ENCODE results near the gene PANK4.

PANK4 gene

GRCh38 chr1:2476061-2476999, 50.1 kb downstream of the PANK4 start, which contains the start of gene PLCH2:
TSS of gene PLCH2 (plus strand) at chr1:2476289. CDS start at chr1:2476589, 300 bp downstream.
- no peak for TF ChIP-seq CTCF (conservative IDR thresholded peaks at IDR 0.05; ENCODE audit: low read length)
- no peak within 1 kb of the TSS for H3K4me3 ChIP-seq (ENCODE audit: low read length)
- no peak for DNase-seq (ENCODE audit: low read depth)

- H3K4me3 ChIP-seq (ENCODE audit: low read length), result no peak overlapping the region
- TF ChIP-seq CTCF (conservative IDR thresholded peaks at IDR 0.05; ENCODE audit: low read length), result no peak
- no peak for DNase-seq (ENCODE audit: low read depth)
Measured at GRCh38 chr1:2475571-2475970, 50.8 kb downstream of the PANK4 start.

- TF ChIP-seq CTCF (conservative IDR thresholded peaks at IDR 0.05; ENCODE audit: low read length), result no peak
- H3K4me3 ChIP-seq (ENCODE audit: low read length), result no peak overlapping the region
- no peak for DNase-seq (ENCODE audit: low read depth)
Measured at GRCh38 chr1:2474933-2475371, 51.4 kb downstream of the PANK4 start.

- DNase-seq (ENCODE audit: low read depth), result no peak
- TF ChIP-seq CTCF (conservative IDR thresholded peaks at IDR 0.05; ENCODE audit: low read length), result no peak
- no peak overlapping the region for H3K4me3 ChIP-seq (ENCODE audit: low read length)
Measured at GRCh38 chr1:2474104-2474844, 52.1 kb downstream of the PANK4 start.

- TF ChIP-seq CTCF (conservative IDR thresholded peaks at IDR 0.05; ENCODE audit: low read length), result no peak
- no peak overlapping the region for H3K4me3 ChIP-seq (ENCODE audit: low read length)
- no peak for DNase-seq (ENCODE audit: low read depth)
Measured at GRCh38 chr1:2473198-2473597, 53.2 kb downstream of the PANK4 start.

GRCh38 chr1:2472561-2473177, 53.7 kb downstream of the PANK4 start:
- no peak for TF ChIP-seq CTCF (conservative IDR thresholded peaks at IDR 0.05; ENCODE audit: low read length)
- no peak for DNase-seq (ENCODE audit: low read depth)
- H3K4me3 ChIP-seq (ENCODE audit: low read length), result no peak overlapping the region
